Smooth muscle cell (in vitro differentiated cells): ENCODE measurements around the gene TFAP2E. TPM values are rescaled to one million over a fixed set of nuclear protein-coding genes. Genes with fewer than 3 reads are reported as not detected.

Experiments used
- DNase-seq: peaks from one replicate; lab custom pipeline; 2025; ENCODE audit not compliant: unreplicated experiment; lab: John Stamatoyannopoulos, UW
- H2AFZ ChIP-seq: fragments of 200-600 bp; sonication (generic); 2 replicates; pipeline ENCODE4 v1.6.0; 2016; ENCODE audit warnings: antibody characterized with exemption, low read depth, mild to moderate bottlenecking
- H3F3A ChIP-seq: fragments of 200-600 bp; sonication (generic); 2 replicates; pipeline ENCODE4 v1.6.0; 2017; ENCODE audit warnings: antibody characterized with exemption, low read depth
- H3K27ac ChIP-seq: fragments of 200-600 bp; sonication (generic); 2 replicates; pipeline ENCODE4 v1.5.1; 2016; ENCODE audit warnings: low read depth, mild to moderate bottlenecking
- H3K27me3 ChIP-seq: fragments of 200-600 bp; sonication (generic); 2 replicates; pipeline ENCODE4 v1.6.1; 2016; ENCODE audit warnings: low read depth, mild to moderate bottlenecking
- H3K36me3 ChIP-seq: fragments of 200-600 bp; sonication (generic); 2 replicates; pipeline ENCODE4 v1.5.1; 2016; ENCODE audit warnings: low read depth
- H3K4me1 ChIP-seq: fragments of 200-600 bp; sonication (generic); 2 replicates; pipeline ENCODE4 v1.5.1; 2016; ENCODE audit warnings: low read depth
- H3K4me2 ChIP-seq: fragments of 200-600 bp; sonication (generic); 2 replicates; pipeline ENCODE4 v1.6.0; 2016; ENCODE audit warnings: mild to moderate bottlenecking
- H3K4me3 ChIP-seq: fragments of 200-600 bp; sonication (generic); 2 replicates; pipeline ENCODE4 v1.5.1; 2016; ENCODE audit warnings: mild to moderate bottlenecking
- H3K79me2 ChIP-seq: fragments of 200-600 bp; sonication (generic); 2 replicates; pipeline ENCODE4 v1.6.0; 2016; ENCODE audit warnings: low read depth, mild to moderate bottlenecking
- H3K9ac ChIP-seq: fragments of 200-600 bp; sonication (generic); 2 replicates; pipeline ENCODE4 v1.6.0; 2016; ENCODE audit warnings: low read depth
- H3K9me3 ChIP-seq: fragments of 200-600 bp; sonication (generic); replicated peaks from 2 replicates; pipeline ENCODE4 v1.5.1; 2016; ENCODE audit warnings: low read depth
- H4K20me1 ChIP-seq: fragments of 200-600 bp; sonication (generic); 2 replicates; pipeline ENCODE4 v1.6.0; 2016; ENCODE audit warnings: low read depth
- WGBS: methylation state at CpG from one replicate; pipeline ENCODE4 v1.1.7; 2016; ENCODE audit warnings: low lambda C conversion rate; 5-methylcytosine and 5-hydroxymethylcytosine counted together
- polyA plus RNA-seq: library from polyadenylated mRNA; unstranded; fragments of >200 nt; fragmentation: Nextera tagmentation; extraction: Ambion mirVana; gene quantifications from 2 replicates; pipeline ENCODE4 v1.2.1, GENCODE V29; 2016
- total RNA-seq: library from RNA; depleted of rRNA; stranded (reverse); fragments of >200 nt; gene quantifications from 2 replicates; pipeline ENCODE4 v1.2.3, GENCODE V29; 2014
- TF ChIP-seq, protein P1 (sequence below): fragments of 200-600 bp; sonication (generic); IDR thresholded peaks from 2 replicates; pipeline ENCODE4 v1.5.1; 2017; ENCODE audit warnings: borderline replicate concordance, mild to moderate bottlenecking, antibody characterized with exemption; ENCODE audit not compliant: insufficient read depth, poor library complexity, severe bottlenecking

The TFAP2E gene
- total and polyA plus RNA-seq, 2 experiments from 2014 or later, result 0.30 to 0.36 TPM

DNA sequence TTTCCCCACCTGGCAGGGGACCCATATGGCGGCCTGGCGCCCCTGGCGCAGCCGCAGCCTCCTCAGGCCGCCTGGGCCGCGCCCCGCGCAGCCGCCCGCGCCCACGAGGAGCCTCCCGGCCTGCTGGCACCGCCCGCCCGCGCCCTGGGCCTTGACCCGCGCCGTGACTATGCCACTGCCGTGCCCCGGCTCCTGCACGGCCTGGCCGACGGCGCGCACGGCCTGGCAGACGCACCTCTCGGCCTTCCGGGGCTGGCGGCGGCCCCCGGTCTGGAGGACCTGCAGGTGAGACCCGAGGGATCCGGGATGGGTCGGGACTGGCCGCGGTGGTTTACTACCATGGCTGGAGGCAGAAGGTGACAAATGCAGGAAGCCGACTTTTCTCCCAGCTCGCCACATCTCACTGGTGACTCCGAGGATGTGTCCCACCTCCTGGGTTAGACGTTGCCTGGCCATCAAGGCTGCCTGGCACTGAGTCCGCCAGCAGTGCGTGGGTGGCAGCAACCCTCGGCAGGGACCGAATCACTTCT, 1.1 kb downstream of the TFAP2E start:
- peaks cover 73% of the 10 kb centered on the region for H3K27me3 ChIP-seq
- WGBS, result 32% methylated on average over 38 of the region's 48 CpGs
- H4K20me1 ChIP-seq, result no peaks in the 10 kb centered on the region
- H2AFZ ChIP-seq, result no peak overlapping the region
- H3K4me3 ChIP-seq, result peak overlapping the region; percentile 62
- peaks cover 3% of the 10 kb centered on the region for H3F3A ChIP-seq
- peak overlapping the region; percentile 93 for H3K4me2 ChIP-seq
- no peak for DNase-seq
- TF ChIP-seq, protein P1, sequence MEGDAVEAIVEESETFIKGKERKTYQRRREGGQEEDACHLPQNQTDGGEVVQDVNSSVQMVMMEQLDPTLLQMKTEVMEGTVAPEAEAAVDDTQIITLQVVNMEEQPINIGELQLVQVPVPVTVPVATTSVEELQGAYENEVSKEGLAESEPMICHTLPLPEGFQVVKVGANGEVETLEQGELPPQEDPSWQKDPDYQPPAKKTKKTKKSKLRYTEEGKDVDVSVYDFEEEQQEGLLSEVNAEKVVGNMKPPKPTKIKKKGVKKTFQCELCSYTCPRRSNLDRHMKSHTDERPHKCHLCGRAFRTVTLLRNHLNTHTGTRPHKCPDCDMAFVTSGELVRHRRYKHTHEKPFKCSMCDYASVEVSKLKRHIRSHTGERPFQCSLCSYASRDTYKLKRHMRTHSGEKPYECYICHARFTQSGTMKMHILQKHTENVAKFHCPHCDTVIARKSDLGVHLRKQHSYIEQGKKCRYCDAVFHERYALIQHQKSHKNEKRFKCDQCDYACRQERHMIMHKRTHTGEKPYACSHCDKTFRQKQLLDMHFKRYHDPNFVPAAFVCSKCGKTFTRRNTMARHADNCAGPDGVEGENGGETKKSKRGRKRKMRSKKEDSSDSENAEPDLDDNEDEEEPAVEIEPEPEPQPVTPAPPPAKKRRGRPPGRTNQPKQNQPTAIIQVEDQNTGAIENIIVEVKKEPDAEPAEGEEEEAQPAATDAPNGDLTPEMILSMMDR, result no peak
- H3K4me1 ChIP-seq, result peaks cover 12% of the 10 kb centered on the region
- H3K9me3 ChIP-seq, result no peaks in the 10 kb centered on the region
- no peak overlapping the region for H3K27ac ChIP-seq
- no peaks in the 10 kb centered on the region for H3K79me2 ChIP-seq
- no peaks in the 10 kb centered on the region for H3K36me3 ChIP-seq
- no peak overlapping the region for H3K9ac ChIP-seq

DNA sequence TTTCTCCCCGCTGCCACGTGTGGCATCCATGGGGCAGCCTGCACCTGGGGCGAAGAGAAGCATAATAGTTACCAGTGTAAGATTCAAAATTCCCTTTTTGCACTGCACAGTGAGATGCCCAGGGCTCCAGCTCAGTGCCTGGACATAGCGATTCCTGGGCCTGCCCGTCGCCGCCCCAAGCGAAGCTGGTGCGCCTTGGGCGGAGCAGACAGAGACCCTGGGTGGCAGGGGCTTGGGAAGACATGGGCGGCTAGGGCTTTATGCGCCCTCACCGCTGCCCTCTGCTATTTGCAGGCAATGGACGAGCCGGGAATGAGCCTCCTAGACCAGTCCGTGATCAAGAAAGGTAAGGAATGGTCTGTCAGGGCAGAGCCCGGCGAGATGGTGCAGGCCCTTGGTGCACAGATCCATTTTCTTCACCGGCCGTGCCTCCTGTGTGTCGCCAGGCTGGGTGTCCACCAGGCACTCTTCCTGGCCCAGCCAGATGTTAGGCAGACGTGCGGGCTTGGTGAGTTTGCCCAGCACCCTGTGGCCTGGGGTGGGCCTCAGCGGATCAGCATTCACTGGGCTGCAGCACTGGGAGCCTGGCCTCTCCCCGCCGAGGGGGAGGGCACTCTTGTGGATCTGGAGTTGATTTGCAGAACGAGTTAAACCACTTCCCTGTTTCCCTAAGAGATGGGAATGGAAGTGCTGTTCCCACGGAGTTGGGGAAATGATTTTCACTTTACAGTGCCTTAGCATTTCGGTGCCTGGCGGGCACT, 1.7 kb downstream of the TFAP2E start:
- no peaks in the 10 kb centered on the region for H3K79me2 ChIP-seq
- DNase-seq, result no peak
- 41% methylated on average over 30 of the region's 30 CpGs for WGBS
- H3K27ac ChIP-seq, result no peak overlapping the region
- H3K36me3 ChIP-seq, result no peaks in the 10 kb centered on the region
- H3K4me1 ChIP-seq, result peaks cover 12% of the 10 kb centered on the region
- H3K4me2 ChIP-seq, result no peak overlapping the region
- H3K9me3 ChIP-seq, result no peaks in the 10 kb centered on the region
- H3K4me3 ChIP-seq, result no peak overlapping the region
- no peak overlapping the region for H2AFZ ChIP-seq
- TF ChIP-seq, protein P1, result no peak
- H3F3A ChIP-seq, result peaks cover 3% of the 10 kb centered on the region
- H4K20me1 ChIP-seq, result no peaks in the 10 kb centered on the region
- H3K9ac ChIP-seq, result no peak overlapping the region
- peaks cover 73% of the 10 kb centered on the region for H3K27me3 ChIP-seq

DNA sequence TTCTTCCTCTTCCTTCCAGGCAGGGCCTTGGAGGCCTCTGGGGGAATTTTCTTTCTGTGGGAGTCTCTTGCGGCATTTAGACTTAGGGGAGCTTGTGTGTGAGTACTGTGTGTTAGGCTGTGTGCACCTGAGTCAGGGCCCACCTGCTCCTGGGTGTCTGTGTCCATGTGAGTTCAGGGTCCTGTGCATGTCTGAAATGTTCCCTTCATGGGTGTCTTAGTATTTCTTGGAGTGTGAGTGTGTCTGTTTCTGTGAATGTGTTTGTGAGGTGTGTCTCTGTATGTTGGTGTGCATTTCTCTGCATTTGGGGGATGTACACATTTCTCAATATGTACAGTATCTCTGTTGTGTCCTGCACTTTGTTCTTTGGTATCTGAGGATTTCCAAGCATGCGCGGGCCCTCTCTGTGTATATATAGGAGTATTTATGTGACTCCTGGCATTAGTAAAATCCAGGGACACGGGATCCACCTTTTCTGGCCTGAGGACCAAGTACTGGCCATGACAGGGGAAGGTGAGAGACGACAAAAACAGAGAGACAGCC, 2.4 kb downstream of the TFAP2E start:
- no peak for DNase-seq
- H3K4me1 ChIP-seq, result peaks cover 12% of the 10 kb centered on the region
- H3K27me3 ChIP-seq, result peaks cover 73% of the 10 kb centered on the region
- H3K27ac ChIP-seq, result no peak overlapping the region
- no peaks in the 10 kb centered on the region for H3K9me3 ChIP-seq
- H3K4me2 ChIP-seq, result no peak overlapping the region
- WGBS, result 78% methylated on average over 5 of the region's 5 CpGs
- no peak overlapping the region for H3K9ac ChIP-seq
- peaks cover 3% of the 10 kb centered on the region for H3F3A ChIP-seq
- H3K79me2 ChIP-seq, result no peaks in the 10 kb centered on the region
- no peaks in the 10 kb centered on the region for H4K20me1 ChIP-seq
- no peak overlapping the region for H2AFZ ChIP-seq
- TF ChIP-seq, protein P1, result no peak
- H3K36me3 ChIP-seq, result no peaks in the 10 kb centered on the region
- no peak overlapping the region for H3K4me3 ChIP-seq
